SKM-1 treated with dmso at 0.1 percent for 144 hours (cell line): Measurements from ENCODE around the gene ZSWIM6.

Experiments
- DNase-seq: peaks from one replicate; lab custom pipeline; 2025; ENCODE audit not compliant: unreplicated experiment; lab: John Stamatoyannopoulos, UW

ZSWIM6 gene

DNA sequence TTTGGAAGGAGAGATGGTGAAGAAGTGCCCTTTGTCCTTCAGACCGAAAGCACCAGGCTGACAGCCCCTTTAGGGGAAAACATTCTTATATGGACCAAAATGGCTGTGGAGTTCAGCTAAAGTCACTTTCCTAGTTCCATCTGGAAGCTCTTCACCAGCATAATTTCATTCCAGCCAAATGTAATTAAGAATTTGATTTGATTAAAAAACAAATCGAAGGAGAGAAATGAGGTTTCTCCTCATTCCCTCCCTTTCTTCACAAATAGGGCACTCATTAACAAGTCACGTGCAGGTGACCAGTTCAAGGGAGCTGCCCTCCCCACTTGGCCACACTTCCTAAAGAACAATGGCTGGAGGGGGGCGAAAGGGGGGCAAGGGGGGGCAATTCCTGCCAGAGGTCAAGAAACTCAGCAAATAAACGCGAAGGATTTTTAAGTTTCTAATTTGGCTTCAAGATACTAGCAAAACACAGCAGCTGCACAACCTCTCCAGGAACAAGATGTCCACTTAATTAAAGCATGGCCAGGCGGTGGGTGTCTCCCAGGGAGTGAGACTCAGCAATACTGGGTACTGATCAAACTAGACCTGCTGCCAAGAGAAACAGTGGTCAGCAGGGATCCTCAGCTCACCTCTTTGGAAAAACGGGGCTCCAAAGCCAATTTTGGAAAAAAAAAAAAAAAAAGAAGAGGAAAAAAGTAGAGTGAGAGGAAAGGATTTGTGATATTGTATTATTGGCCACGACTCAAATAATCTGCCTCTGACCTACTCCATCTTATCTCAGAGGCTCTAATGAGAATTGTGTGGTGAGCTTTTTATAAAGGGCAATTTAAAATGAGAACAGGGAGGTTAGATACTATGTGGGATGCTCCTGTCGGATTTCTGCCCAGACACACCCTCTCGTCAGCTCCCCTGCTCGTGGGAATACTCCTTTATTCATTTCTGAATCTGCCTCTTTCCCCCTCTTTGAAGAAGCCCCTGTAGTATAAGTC lies 254.3 kb downstream of the ZSWIM6 start:
- DNase-seq: no peak

DNA sequence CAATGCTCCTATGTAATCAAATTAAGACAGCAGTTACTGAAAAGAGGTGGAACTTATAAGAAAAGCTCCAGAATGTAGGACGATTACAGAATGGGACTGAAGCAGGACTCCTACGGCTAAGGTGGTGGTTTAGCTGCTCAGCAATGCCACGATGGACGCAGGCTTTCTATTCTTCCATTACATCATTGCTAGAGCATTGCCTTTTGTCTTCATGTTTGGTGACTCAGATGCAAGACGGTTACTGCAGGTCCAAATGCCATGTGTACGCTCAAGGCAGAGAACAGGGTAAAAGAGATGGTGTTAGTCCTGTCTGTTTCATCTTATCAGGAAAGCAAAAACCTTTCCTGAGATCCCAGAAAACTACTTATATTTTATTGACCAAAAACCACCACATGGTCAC lies 255.1 kb downstream of the ZSWIM6 start:
- no peak for DNase-seq

DNA sequence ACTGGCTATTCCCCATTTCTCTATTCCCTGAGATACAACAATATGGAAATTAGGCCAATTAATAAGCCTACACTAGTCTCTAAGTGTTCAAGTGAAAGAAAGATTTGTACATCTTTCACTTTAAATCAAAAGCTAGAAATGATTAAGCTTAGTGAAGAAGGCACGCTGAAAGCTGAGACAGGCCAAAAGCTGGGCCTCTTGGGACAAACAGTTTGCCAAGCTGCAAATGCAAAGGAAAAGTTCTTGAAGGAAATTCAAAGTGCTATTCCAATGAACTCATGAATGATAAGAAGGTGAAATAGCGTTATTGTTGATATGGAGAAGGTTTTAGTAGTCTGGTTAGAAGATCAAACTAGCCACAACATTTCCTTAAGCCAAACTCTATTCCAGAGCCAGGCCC lies 256.2 kb downstream of the ZSWIM6 start:
- DNase-seq: no peak

DNA sequence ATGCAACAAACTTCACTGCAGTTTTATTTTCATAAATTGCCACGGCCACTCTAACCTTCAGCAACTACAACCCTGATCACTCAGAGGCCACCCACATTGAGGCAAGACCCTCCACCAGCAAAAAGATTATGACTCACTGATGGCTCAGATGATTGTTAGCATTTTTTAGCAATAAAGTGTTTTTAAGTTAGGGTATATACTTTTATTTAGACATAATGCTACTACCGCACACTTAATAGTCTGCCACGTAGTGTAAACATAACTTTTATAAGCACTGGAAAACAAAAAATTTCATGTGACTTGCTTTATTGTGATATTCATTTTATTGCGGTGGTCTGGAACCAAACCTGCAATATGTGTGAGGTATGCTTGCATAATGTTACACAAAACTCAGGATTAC lies 257.9 kb downstream of the ZSWIM6 start:
- no peak for DNase-seq

DNA sequence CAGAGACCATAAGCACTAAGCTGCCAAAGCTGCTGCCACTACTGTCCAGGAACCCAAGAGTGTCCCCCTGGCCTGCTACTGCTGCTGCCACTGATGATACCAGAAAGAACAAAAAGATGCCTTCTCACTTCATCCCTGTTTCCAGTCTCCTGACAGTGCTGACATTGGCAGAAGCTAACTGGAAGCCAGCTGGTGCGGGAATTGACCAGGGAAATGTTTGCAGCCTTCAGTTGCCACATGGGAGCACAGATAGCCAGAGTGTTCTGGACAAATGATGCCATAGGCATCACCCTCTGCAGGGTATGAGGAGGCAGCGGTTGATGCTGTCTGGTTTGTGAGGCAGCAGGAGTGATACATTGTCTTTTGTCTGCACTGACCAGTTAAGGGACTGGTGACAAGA lies 258.4 kb downstream of the ZSWIM6 start:
- DNase-seq: no peak

DNA sequence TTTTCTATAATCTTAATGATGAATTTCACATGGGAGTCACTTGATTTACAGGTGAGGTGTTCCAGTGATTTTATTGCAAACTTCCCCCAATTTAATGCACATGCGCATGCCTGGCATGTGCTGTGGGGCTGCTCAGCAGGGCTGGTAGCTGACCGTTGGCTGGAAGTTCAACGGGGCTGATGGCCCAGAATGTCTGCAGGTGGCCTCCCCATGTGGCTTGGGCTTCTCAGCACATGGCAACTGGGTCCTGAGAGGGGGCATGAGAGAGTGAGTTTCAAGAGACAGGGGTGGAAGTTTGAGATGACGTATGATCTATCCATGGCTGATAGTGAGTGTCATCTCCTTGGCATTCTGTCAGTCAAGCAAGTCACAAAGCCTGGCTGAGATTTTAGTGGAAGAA lies 259.8 kb downstream of the ZSWIM6 start:
- no peak for DNase-seq

GRCh38 chr5:61595426-61595825 lies 263.4 kb downstream of the ZSWIM6 start:
- no peak for DNase-seq
